Panc1 (cell line): Measurements from ENCODE around the gene HEYL.

Experiments
- POLR2AphosphoS5 ChIP-seq: IDR thresholded peaks from 2 replicates; pipeline ENCODE4 v1.6.1; 2012; ENCODE audit warnings: mild to moderate bottlenecking, low read depth, low read length, moderate library complexity
- TCF7L2 ChIP-seq: IDR thresholded peaks from 2 replicates; pipeline ENCODE4 v1.6.1; 2011; ENCODE audit warnings: mild to moderate bottlenecking, low read depth, low read length, inconsistent platforms
- TF ChIP-seq, protein P1 (sequence below): fragments of 450-650 bp; IDR thresholded peaks from 2 replicates; pipeline ENCODE4 v1.5.1; 2017; ENCODE audit warnings: mild to moderate bottlenecking
- TF ChIP-seq, protein P2 (sequence below), 2 experiments: IDR thresholded peaks; 2 replicates each; pipeline ENCODE4 v1.6.1; 2011 to 2012; ENCODE audit warnings: low read depth in 2 of 2, control low read depth in 1 of 2, low read length in 1 of 2, mild to moderate bottlenecking in 1 of 2, moderate library complexity in 1 of 2; ENCODE audit not compliant: insufficient read depth in 1 of 2

DNA sequence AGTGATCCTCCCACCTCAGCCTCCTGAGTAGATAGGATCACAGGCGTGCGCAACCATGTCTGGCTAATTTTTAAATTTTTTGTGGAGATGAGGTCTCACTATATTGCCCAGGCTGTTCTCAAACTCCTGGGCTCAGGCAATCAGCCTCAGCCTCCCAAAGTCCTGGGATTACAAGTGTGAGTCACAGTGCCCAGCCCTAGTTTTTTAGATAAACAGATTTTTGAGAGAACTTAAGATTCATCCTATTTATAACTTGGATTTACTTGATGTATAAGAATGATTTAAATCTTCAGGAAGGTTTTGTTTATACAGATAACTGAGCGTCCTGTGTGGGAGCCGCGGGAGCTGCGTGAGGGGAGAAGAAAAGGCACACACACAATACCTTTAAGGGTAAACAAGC lies 26.2 kb downstream of the HEYL start:
- TF ChIP-seq, protein P1, sequence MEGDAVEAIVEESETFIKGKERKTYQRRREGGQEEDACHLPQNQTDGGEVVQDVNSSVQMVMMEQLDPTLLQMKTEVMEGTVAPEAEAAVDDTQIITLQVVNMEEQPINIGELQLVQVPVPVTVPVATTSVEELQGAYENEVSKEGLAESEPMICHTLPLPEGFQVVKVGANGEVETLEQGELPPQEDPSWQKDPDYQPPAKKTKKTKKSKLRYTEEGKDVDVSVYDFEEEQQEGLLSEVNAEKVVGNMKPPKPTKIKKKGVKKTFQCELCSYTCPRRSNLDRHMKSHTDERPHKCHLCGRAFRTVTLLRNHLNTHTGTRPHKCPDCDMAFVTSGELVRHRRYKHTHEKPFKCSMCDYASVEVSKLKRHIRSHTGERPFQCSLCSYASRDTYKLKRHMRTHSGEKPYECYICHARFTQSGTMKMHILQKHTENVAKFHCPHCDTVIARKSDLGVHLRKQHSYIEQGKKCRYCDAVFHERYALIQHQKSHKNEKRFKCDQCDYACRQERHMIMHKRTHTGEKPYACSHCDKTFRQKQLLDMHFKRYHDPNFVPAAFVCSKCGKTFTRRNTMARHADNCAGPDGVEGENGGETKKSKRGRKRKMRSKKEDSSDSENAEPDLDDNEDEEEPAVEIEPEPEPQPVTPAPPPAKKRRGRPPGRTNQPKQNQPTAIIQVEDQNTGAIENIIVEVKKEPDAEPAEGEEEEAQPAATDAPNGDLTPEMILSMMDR, result no peak
- TF ChIP-seq POLR2AphosphoS5 (no peak), TCF7L2 (no peak)
- TF ChIP-seq, protein P2, sequence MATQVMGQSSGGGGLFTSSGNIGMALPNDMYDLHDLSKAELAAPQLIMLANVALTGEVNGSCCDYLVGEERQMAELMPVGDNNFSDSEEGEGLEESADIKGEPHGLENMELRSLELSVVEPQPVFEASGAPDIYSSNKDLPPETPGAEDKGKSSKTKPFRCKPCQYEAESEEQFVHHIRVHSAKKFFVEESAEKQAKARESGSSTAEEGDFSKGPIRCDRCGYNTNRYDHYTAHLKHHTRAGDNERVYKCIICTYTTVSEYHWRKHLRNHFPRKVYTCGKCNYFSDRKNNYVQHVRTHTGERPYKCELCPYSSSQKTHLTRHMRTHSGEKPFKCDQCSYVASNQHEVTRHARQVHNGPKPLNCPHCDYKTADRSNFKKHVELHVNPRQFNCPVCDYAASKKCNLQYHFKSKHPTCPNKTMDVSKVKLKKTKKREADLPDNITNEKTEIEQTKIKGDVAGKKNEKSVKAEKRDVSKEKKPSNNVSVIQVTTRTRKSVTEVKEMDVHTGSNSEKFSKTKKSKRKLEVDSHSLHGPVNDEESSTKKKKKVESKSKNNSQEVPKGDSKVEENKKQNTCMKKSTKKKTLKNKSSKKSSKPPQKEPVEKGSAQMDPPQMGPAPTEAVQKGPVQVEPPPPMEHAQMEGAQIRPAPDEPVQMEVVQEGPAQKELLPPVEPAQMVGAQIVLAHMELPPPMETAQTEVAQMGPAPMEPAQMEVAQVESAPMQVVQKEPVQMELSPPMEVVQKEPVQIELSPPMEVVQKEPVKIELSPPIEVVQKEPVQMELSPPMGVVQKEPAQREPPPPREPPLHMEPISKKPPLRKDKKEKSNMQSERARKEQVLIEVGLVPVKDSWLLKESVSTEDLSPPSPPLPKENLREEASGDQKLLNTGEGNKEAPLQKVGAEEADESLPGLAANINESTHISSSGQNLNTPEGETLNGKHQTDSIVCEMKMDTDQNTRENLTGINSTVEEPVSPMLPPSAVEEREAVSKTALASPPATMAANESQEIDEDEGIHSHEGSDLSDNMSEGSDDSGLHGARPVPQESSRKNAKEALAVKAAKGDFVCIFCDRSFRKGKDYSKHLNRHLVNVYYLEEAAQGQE (IDR thresholded peaks at IDR 0.05; ENCODE audit: insufficient read depth in 1 of 2, low read depth in 2 of 2, low read length in 1 of 2), result no peak
